Measurements from ENCODE around the gene LTB.

LTB gene, protein sequence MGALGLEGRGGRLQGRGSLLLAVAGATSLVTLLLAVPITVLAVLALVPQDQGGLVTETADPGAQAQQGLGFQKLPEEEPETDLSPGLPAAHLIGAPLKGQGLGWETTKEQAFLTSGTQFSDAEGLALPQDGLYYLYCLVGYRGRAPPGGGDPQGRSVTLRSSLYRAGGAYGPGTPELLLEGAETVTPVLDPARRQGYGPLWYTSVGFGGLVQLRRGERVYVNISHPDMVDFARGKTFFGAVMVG

DNA sequence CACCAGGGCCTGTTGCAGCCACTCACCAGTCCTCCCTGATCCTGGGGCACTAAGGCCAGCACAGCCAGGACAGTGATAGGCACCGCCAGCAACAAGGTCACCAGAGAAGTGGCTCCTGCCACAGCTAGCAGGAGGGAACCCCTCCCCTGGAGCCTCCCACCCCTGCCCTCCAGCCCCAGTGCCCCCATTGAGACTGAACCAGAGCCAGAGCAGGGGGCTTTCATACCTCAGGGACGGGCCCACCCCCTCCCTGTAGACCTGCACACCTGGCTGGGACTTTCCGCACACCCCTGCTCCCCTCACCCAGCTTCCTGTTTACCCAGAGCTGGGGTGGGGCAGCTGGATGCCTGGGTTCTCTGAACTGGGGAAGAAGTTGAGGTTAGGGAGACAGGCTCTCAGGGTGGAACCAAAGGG lies at the start of gene LTB:
TSS of gene LTB (minus strand) at position 195 of the 414 bp plus-strand sequence. CDS start at position 188, 7 bp downstream.
- DNase-seq (ENCODE audit: low read depth): peak; percentile 72

DNA sequence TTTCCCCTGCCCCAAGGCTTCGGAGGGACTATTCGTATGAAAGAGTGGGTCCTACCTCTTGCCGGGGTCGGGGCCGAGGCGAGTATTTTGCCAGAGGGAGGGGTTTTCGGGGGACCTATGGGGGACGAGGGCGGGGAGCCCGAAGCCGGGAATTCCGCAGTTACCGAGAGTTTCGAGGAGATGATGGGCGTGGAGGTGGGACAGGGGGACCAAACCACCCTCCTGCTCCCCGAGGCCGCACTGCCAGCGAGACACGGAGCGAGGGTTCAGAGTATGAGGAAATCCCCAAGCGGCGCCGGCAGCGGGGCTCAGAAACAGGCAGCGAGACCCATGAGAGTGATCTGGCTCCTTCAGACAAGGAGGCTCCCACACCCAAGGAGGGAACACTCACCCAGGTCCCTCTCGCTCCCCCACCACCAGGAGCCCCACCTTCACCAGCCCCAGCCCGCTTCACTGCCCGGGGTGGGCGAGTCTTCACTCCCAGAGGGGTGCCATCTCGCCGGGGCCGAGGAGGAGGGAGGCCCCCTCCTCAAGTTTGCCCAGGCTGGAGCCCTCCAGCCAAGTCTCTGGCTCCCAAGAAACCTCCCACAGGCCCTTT lies 49.6 kb upstream of the LTB start:
- no peak for DNase-seq (ENCODE audit: low read depth)

DNA sequence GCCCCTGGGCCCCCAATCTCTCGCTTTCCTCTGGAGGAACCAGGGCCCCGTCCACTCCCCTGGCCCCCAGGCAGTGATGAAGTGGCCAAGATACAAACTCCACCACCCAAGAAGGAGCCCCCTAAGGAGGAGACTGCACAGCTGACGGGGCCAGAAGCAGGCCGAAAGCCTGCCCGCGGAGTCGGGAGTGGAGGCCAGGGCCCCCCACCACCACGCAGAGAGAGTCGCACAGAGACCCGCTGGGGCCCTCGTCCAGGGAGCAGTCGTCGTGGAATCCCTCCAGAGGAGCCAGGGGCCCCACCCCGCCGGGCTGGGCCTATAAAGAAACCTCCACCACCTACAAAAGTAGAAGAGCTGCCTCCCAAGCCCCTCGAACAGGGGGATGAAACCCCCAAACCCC lies 49.0 kb upstream of the LTB start:
- DNase-seq (ENCODE audit: low read depth): no peak

DNA sequence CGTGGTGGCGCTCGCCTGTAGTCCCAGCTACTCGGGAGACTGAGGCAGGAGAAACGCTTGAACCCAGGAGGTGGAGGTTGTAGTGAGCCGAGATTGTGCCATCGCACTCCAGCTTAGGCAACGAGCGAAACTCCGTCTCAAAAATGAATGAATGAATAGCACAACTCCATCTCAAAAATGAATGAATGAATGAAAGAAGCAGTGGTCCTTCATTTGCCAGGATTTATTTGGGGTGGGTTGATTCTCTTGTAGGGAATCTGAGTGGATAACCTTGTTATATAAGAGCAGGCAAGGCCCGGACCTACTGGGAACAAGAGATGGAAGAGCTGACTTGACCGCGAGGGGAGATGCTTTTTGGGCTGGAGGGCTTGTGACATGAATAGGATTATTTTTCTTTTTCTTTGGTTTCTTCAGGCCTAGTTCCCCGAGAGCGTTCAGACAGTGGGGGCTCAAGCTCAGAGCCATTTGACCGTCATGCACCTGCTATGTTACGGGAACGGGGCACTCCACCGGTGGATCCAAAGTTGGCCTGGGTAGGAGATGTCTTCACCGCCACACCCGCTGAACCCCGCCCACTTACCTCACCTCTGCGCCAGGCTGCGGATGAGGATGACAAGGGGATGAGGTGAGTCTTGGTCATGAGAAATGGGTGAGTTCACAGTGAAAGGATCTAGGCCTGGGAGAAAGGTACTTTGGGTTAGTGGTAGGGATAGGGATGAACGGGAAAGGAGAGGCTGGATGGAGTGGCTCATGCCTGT lies 48.1 kb upstream of the LTB start:
- no peak for DNase-seq (ENCODE audit: low read depth)

DNA sequence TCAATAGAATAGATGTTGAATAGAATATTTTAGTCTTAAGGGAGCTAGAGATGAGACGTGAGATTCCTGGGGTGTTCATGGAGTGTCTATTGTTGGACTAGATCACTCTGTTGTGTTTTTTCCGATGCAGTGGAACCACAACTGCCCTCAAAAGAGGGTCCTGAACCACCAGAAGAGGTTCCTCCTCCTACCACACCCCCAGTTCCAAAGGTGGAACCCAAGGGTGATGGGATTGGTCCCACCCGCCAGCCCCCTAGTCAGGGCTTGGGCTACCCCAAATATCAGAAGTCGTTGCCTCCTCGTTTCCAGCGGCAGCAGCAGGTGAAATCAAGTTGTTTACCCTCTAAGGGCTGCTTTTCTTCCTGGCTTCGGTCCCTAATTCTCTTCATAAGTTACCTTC lies 46.8 kb upstream of the LTB start:
- DNase-seq (ENCODE audit: low read depth): no peak

DNA sequence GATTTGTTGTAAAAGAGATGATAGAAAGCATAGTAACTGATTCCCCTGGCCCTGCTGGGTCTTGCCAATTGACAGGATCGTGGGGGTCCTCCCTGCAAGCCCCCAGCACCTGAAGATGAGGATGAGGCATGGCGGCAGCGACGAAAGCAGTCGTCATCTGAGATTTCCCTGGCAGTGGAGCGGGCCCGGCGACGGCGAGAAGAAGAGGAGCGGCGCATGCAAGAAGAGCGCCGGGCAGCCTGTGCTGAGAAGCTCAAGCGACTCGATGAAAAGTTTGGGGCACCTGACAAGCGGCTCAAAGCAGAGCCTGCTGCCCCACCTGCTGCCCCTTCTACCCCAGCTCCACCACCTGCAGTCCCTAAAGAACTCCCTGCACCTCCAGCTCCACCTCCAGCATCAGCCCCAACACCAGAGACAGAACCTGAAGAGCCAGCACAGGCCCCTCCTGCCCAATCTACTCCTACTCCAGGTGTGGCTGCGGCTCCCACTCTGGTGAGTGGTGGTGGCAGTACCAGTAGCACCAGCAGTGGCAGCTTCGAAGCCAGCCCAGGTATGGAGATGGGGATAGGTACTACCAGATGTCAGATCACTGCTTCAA lies 45.6 kb upstream of the LTB start:
- no peak for DNase-seq (ENCODE audit: low read depth)

DNA sequence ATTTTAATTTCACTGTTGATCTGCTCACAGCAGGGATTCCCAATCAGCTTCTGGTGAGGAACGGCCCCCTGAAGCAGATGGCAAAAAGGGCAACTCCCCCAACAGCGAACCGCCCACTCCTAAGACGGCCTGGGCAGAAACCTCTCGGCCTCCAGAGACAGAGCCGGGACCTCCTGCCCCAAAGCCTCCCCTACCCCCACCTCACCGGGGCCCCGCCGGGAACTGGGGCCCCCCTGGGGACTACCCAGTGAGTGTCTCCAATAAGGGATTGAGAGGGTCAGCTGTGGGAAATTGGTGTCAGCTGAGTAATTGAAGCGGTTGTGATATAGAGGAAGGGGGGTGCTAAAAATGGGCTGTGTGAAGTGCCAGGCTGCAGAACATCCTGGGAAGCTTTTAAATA lies 44.7 kb upstream of the LTB start:
- no peak for DNase-seq (ENCODE audit: low read depth)

DNA sequence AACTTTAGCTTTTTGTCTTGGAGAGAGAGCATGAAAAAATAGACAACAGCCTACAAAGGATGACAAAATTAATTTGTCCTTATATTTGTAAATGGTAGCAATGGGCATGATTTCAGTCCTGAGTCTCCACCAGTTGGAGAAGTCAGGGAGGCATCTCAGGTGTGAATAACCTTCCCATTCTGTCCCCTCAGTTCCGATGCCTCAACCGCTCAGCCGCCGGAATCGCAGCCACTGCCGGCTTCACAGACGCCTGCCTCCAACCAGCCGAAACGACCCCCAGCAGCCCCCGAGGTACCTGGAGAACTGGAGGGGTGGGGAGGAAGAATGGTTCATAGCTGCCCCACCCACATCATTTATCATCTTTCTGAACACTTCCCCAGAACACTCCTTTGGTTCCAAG lies 41.8 kb upstream of the LTB start:
- DNase-seq (ENCODE audit: low read depth): no peak

DNA sequence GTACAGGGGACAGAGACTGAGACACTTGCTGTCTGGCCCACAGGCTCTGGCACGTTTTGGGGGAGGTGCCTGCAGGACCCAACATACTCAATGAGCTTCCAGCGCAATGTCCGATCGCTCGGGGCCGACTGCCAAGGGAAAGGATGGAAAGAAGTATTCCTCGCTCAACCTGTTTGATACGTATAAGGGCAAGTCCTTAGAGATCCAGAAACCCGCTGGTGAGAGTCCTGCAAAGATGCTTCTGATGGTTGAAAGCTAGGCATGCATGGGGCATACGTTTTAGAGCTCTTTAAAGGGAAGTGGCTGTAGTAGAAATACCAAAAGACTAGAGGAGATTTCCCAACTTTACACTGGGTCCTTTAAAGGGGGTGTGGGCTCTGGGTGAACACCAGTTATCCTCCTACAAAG lies 40.5 kb upstream of the LTB start:
- no peak for DNase-seq (ENCODE audit: low read depth)

DNA sequence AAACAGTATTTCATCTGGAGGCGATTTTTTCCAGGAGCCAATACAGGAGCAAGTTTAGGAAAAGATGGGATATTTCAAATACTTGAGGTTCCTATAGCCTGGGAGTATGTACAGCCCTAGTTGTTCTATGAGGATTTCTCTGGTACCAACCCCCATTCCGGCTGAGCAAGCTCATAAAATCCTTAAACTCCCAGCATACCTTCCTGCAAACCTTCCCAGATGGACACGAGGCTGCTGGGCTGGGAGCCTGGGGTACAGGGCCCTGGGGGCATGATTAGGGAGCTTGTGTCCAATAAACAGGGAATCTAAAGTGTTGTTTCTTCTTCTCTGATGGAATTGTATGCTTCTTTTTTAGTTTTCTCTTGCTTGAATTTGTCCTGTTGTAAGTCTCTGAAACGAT lies 39.8 kb upstream of the LTB start:
- no peak for DNase-seq (ENCODE audit: low read depth)

DNA sequence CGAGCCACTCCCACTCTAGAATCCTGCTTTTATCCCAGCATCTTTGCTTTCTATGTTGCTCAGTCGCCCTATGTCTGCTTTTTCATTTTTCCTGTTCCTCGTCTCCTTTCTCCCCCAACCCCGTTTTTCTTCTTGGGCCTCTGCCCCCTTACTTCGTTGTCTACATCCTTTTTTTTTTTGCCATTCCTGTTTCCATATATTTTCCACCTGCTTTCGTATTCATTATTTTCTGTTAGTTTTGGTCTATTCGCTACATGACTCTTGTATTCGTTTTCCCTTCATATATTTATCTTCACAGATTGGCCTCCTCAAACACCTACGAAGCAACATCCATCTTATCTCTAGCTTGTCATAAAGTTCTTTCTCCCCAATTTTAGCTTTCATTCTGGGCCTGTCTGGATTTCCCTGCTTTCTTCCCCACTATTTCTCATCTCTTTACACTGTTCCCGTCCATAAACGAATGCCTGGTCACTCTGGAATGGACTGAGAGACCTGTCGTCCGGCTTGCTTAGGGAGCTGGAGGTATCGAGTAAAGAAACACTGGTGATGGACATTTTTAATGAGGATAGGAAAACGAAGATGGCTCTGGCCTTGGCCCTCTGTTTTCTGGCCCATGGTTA lies 39.2 kb upstream of the LTB start:
- no peak for DNase-seq (ENCODE audit: low read depth)

DNA sequence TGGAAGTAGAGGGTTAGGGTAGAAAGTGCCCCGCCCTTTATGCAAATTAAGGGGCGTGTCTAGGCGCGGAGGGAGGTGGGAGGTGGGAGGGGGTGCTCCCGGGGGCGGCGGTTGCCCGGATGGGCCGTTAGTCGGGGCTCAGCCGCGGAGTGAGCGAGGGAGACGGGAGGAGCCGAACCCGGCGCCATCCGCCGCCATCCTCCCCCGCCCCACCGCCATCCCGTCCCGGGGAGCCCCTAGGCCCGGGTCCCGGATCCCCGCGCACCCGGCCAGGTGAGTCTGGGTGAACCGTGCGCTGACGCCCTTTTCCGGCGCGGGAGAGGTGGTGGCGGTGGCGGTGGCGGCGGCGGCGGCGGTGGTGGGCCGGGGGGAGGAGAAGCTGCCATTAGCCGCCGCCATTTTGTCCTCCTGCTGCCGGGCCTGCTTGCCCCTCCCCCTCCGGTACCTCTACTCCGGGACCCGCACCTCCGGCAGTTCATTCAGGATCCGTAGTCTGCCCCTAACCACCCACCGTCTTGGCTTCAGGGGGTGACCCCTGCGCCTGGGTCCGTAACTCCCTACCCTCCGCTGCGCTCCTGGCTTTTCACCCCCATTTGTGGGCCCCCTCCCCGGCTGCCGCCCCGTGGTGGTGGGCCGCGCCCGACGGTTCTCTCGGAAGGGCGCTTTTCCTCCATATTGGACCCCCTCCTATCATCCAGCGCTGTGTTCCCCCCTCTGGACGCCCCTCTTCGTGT lies 38.5 kb upstream of the LTB start, which contains the start of gene PRRC2A:
TSS of gene PRRC2A (plus strand) at position 130 of the 734 bp plus-strand sequence. CDS start 2,075 bp downstream, outside the sequence.
- no peak for DNase-seq (ENCODE audit: low read depth)

DNA sequence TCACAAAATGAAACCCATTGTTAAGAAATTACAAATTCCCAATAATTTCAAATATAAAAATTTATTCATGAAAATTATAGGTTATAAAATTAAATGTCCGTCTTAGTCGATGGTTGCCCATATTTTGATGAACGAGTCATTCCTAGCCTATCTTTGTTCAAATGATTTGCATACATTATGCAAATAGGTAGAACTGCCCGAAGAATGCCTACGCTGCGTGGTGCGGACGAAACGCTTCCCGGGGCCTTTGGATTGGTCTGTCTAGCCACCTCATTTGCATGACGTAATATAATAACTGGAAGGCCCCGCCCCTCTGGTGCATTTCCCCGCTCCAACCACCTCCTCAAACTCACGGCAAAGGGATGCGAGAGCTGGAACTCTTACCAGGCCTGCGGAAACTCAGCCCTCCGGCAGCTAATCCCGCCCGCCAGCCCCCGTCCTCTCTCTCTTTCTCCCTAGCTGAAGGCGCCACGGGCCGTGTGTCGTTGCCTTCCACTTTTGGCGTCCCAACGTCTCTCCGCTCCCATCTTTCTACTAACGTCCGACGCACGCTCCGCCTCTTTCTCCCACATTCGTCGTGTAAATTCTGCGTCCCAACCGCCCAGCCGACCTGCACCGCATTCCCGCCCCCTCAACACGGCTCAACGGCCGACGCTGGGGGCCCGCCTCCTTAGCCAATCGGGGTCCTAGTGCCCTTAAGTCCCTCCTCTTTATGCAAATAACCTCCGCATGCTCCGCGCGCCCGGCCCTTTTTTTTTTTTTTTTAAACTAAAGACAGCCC lies 37.8 kb upstream of the LTB start:
- DNase-seq (ENCODE audit: low read depth): peak; percentile 96

DNA sequence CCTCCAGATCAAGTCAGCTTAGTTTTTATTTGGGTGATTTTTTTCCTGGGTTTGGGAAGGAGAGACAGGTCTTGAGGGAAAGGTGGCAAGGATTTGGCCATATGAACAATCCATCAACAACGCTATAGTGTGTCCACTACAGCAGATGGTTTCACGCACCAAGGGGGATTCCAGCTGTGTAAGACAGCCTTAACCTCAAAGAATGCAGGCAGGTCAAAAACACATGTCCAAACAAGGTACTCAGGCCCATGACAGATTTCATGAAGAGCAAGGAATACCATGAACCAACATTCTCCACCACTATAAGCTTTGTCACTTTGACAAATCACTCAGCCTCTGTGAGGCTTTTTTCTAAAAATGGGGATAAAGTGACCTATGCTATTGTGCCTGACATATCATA lies 34.8 kb upstream of the LTB start:
- DNase-seq (ENCODE audit: low read depth): no peak

DNA sequence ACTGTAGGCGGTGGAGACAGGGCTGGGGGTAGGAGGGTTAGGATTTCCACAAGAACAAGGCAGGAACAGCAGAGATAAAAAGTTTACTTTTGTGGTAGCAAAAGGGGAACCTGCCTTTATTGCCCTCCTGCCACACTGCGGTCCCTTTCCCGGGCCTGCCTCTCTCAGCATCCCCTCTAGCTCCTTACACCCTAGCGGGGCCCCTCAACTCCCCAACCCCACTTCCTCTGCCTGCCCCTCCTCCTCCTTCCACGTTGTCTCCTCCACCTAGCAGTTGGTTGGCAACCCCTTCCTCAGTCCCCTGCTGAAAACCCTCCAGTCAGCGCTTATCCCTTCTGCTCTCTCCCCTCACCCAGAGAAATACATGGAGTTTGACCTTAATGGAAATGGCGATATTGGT lies 33.5 kb upstream of the LTB start:
- no peak for DNase-seq (ENCODE audit: low read depth)

DNA sequence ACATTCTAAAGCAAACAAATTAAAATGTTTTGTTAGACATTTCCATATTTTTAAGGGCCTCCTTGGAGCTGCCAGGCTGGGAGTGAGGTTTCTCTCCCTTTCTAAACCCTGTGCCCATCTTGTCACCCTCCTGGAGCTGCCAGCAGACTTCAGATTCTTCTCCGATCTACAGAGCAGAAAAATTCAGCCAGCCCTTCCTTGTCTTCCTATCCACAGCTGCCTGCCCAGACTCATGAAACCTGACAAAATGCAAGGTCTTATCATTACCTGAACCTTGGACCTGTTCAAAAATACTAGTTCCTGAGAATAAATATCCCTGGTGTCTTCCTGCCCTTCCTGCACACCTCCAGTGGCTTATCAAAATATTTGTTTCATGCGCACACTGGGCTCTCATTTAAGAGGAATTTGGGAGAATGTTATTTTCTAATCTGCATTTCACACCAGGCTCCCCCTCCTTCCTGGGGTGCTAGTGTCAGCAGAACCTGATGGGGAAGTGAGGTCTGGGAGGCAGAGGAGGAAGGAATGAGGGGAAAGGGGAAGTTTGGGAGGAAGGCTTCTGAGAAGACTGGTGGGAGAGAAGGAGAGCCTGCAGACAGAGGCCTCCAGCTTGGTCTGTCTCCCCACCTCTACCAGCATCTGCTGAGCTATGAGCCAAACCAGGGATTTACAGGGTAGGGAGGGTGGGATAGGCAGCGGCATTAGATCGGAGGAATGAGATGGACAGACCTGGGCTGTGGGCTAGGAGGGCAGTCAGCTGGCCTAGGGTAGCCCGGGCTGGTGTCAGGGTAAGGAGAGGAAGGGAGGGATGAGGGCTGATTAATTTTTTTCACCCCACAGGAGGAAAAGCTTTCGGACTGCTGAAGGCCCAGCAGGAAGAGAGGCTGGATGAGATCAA lies 32.7 kb upstream of the LTB start, which contains the start of gene AIF1:
TSS of gene AIF1 (plus strand) at position 551 of the 895 bp plus-strand sequence. CDS start at position 647, 96 bp downstream.
- no peak for DNase-seq (ENCODE audit: low read depth)

DNA sequence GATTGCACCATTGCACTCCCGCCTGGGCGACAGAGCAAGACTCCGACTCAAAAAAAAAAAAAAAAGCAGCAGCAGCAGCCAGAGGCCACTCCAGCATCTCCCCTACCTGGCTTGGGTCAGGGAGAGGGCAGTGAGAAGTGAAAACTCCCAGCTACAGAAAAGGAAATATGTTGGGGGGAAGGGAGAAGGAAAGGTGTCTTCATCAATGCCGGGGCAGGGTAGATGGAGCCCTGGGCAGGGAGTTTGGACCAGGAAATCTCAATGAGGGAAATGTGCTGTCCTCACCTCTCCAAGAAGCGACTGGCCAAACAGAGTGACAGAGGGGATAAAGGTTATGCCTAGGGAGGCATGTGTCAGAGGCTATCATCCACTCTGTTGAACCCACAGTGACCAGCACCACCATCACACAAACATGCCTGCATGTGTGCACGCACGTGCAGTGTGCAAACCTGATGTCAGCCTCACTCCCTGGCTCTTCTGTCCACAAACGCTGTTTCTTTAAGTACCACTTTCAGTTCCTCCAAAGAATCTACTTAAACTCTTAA lies 31.9 kb upstream of the LTB start:
- no peak for DNase-seq (ENCODE audit: low read depth)

DNA sequence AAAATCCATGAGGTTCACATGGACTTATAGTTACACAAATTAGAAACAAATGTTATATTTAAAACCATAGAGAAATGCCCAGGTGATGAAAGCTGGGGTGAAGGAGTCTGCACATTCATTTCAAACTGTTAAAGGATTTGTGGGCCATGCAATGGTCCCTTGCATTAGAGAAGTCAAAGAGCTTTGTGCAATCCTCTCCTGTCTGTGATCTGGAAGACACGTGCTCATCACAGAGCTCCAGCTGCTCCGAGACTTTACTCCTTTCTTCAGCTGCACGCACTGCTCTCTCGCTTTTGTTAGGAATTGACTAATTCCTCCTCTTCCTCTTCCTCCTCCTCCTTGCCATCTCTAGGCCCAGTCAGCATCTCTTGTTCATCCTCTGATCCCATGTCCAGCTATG lies 28.7 kb upstream of the LTB start:
- DNase-seq (ENCODE audit: low read depth): no peak
